Ishikawa (cell line): ENCODE results near the gene KCNC2.

ENCODE experiments used
- CEBPB ChIP-seq: IDR thresholded peaks from 2 replicates; pipeline ENCODE4 v1.6.1; 2012
- CREB1 ChIP-seq: IDR thresholded peaks from 2 replicates; pipeline ENCODE4 v1.6.1; 2012; ENCODE audit warnings: low read depth
- EGR1 ChIP-seq: IDR thresholded peaks from 2 replicates; pipeline ENCODE4 v1.6.1; 2012
- EP300 ChIP-seq: IDR thresholded peaks from 2 replicates; pipeline ENCODE4 v1.6.1; 2012; ENCODE audit warnings: borderline replicate concordance
- FOXM1 ChIP-seq: IDR thresholded peaks from 2 replicates; pipeline ENCODE4 v1.6.1; 2012; ENCODE audit warnings: low read depth, borderline replicate concordance
- NFIC ChIP-seq: IDR thresholded peaks from 2 replicates; pipeline ENCODE4 v1.6.1; 2012
- RAD21 ChIP-seq: IDR thresholded peaks from 2 replicates; pipeline ENCODE4 v1.6.1; 2012; ENCODE audit warnings: low read depth
- TAF1 ChIP-seq: IDR thresholded peaks from 2 replicates; pipeline ENCODE4 v1.6.1; 2012; ENCODE audit warnings: low read depth, mild to moderate bottlenecking
- TCF12 ChIP-seq: IDR thresholded peaks from 2 replicates; pipeline ENCODE4 v1.6.1; 2012; ENCODE audit warnings: low read depth
- TEAD4 ChIP-seq: IDR thresholded peaks from 2 replicates; pipeline ENCODE4 v1.6.1; 2012
- YY1 ChIP-seq: IDR thresholded peaks from 2 replicates; pipeline ENCODE4 v1.6.1; 2012; ENCODE audit warnings: low read depth
- ZBTB7A ChIP-seq: IDR thresholded peaks from 2 replicates; pipeline ENCODE4 v1.6.1; 2012; ENCODE audit warnings: low read depth
- TF ChIP-seq, protein P1 (sequence below): IDR thresholded peaks from 2 replicates; pipeline ENCODE4 v1.6.1; 2012
- TF ChIP-seq, protein P2 (sequence below): IDR thresholded peaks from 2 replicates; pipeline ENCODE4 v1.6.1; 2012
- TF ChIP-seq, protein P3 (sequence below): IDR thresholded peaks from 2 replicates; pipeline ENCODE4 v1.6.1; 2012; ENCODE audit warnings: low read depth, mild to moderate bottlenecking

The KCNC2 gene

DNA sequence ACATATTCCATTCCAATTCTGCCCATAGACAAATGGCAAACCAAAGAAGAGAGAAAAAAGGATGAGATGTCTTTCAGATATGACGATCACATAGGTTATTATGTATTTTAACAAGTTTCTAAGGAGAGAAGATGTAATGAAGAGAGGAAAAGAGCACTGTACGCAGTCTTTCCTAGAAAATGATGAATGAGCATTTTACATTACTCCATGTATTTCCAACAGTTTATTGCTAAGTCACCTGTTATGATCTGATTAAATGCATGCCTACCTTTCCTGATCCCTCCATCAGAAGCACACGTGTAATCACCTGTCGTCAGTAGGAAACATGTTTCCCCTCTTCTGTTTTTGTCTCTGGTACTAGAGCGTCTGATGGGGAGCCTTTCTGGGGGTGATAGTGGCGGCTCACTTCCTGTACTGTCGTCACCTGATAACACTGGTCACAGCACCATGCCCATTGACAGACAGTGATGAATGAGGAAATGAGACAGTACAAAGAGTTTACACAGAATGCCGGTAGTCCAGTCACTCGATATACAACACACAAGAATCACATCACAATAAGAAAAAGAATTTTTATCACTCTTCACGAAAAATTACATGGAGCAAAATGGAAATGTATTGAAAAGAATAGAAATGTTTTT is 161.6 kb downstream of the KCNC2 start:
- no peak for TF ChIP-seq ZBTB7A
- no peak for TF ChIP-seq TCF12

DNA sequence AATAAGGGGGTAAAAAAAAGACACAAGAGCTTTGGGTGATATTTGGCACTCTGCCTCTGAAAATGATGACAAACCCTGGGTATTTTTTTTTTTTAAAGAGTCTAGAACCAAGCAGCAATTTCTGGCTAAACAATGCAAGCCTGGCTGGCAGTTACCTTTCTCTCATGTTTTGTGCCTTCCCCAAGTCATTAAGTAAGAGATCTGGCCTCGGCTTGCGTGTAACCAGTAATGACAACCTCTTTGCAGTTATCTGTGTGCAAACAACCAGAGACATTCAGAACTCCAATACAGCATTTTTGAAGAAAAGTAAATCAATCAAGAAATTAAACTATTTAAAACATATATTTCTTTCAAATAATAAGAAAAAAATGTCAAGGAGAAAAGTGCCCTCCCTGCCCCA is 167.5 kb downstream of the KCNC2 start:
- TF ChIP-seq FOXM1: no peak
- TF ChIP-seq, protein P1, sequence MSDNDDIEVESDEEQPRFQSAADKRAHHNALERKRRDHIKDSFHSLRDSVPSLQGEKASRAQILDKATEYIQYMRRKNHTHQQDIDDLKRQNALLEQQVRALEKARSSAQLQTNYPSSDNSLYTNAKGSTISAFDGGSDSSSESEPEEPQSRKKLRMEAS: no peak
- no peak for TF ChIP-seq RAD21
- no peak for TF ChIP-seq YY1
- no peak for TF ChIP-seq TEAD4
- TF ChIP-seq TAF1: no peak
- TF ChIP-seq NFIC: no peak
- TF ChIP-seq, protein P2, sequence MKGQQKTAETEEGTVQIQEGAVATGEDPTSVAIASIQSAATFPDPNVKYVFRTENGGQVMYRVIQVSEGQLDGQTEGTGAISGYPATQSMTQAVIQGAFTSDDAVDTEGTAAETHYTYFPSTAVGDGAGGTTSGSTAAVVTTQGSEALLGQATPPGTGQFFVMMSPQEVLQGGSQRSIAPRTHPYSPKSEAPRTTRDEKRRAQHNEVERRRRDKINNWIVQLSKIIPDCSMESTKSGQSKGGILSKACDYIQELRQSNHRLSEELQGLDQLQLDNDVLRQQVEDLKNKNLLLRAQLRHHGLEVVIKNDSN: no peak
- no peak for TF ChIP-seq EP300
- TF ChIP-seq CEBPB: no peak
- TF ChIP-seq ZBTB7A: no peak
- TF ChIP-seq EGR1: no peak
- TF ChIP-seq, protein P3, sequence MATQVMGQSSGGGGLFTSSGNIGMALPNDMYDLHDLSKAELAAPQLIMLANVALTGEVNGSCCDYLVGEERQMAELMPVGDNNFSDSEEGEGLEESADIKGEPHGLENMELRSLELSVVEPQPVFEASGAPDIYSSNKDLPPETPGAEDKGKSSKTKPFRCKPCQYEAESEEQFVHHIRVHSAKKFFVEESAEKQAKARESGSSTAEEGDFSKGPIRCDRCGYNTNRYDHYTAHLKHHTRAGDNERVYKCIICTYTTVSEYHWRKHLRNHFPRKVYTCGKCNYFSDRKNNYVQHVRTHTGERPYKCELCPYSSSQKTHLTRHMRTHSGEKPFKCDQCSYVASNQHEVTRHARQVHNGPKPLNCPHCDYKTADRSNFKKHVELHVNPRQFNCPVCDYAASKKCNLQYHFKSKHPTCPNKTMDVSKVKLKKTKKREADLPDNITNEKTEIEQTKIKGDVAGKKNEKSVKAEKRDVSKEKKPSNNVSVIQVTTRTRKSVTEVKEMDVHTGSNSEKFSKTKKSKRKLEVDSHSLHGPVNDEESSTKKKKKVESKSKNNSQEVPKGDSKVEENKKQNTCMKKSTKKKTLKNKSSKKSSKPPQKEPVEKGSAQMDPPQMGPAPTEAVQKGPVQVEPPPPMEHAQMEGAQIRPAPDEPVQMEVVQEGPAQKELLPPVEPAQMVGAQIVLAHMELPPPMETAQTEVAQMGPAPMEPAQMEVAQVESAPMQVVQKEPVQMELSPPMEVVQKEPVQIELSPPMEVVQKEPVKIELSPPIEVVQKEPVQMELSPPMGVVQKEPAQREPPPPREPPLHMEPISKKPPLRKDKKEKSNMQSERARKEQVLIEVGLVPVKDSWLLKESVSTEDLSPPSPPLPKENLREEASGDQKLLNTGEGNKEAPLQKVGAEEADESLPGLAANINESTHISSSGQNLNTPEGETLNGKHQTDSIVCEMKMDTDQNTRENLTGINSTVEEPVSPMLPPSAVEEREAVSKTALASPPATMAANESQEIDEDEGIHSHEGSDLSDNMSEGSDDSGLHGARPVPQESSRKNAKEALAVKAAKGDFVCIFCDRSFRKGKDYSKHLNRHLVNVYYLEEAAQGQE: no peak
- no peak for TF ChIP-seq CREB1

DNA sequence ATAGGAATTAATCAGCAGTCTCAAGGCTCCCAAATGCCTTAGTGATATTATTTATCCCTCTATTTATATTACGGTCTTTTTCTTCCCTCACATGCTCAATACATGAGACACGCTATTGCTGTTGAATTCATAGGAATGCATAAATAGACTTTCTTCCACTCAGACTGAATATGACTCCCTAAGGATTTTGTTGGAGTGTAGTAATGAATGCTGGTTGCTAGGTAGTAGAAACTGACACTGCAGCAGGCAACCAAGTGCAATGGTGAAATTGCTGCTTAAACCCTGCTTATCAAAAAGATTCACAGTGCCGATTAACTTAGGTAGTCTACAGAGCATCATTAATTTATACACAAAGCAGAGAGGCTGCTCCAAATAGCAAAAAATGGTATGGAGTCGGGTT is 168.2 kb downstream of the KCNC2 start:
- no peak for TF ChIP-seq YY1
- no peak for TF ChIP-seq CEBPB
- TF ChIP-seq FOXM1: no peak
- TF ChIP-seq CREB1: no peak
- TF ChIP-seq, protein P1: no peak
- TF ChIP-seq NFIC: no peak
- TF ChIP-seq EGR1: no peak
- TF ChIP-seq, protein P3: no peak

DNA sequence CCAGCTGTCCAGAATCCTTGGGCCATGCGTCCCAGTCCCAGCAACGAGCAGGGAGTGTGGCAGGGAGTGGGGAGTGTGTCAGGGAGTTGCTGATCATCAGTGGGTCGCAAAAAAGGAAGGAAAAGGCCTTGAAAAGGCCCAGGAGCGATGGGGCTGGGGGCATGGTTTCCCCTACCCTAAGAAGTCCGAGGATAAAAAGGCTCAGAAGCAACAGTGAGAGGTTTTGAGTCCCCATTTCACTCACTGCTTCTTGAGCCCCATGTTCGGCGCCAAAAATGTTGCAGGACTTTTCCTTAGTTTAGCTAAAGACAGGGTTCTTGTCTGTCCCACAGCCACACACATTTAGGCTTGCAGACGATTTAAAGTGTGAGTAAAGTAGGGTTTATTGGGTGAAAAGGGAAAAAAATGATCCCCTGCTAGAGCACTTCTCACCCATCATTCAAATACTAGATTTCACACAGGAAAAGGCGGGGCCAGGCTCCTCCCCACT is 189.5 kb downstream of the KCNC2 start:
- TF ChIP-seq CREB1 (no peak), RAD21 (no peak), NFIC (no peak), FOXM1 (no peak), ZBTB7A (no peak), YY1 (no peak), TEAD4 (no peak), CEBPB (no peak), TCF12 (no peak)
- TF ChIP-seq, protein P1: no peak
- TF ChIP-seq, protein P3: no peak
- TF ChIP-seq, protein P2: no peak

DNA sequence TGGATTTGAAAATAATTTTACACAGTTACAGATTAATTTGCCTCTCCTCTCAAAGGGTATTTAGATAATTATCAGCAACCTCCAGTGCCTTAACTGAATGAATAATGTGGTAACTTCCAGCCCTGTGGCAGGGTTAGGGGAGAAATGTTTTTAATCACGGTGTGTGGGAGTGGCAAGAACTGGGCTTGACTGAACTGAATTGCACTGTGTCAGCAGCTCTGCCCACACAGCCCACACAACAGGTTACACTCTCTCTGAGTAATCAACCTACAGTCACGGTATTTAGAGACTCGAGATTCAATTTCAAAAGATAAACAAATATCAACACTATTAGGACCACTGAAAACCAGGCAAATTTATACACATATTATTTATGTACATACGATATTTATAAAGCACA is 198.5 kb downstream of the KCNC2 start:
- TF ChIP-seq, protein P3: no peak
- 0 out of 2 replicates have a peak, but pooled peaks have one; percentile 20 for TF ChIP-seq EGR1
